ENCODE results near the gene FES.

FES gene

GRCh38 chr15:90876046-90876445 is 8.3 kb upstream of the FES start:
- no peak for DNase-seq (ENCODE audit: low read depth)

DNA sequence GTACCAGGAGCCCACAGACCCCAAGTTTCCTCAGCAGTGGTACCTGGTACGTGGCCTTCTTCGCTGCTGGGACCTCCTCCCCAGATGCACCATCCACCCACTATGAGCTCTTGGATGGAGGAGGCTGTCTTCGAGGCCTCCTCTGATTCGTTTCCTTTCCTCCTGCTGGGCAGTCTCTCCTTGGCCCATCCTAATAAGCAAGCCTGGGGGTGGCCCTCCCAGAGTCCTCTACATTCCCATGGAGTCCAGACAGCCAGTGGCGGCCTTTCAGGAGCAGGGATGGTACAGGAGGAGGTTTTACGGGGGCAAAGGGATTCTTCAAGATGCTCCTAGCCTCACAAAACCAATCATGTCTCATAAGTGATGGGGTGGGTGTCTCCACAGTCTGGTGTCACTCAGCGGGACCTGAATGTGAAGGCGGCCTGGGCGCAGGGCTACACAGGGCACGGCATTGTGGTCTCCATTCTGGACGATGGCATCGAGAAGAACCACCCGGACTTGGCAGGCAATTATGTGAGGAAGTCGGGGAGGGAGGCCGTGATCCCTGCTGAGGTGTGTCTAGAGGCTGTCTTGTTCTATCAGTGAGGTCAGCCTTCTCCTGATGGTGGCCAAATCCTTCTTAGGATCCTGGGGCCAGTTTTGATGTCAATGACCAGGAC is 7.7 kb upstream of the FES start:
- DNase-seq (ENCODE audit: low read depth): no peak

DNA sequence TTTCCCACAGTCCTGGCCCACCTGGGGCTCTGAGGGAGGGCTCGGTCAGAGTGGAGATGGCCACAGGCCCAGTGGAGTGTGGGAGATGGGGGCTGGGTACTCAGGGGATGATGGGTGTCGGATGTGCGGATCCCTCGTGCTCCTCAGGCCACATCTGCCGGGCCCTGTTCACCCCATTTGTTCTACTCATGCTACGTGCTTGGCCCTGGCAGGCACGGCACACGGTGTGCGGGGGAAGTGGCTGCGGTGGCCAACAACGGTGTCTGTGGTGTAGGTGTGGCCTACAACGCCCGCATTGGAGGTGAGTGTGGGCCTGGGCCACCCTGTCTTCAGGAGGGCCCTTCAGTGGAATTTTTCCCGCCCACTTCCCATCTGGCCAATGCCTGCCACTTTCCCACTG is 7.0 kb upstream of the FES start:
- DNase-seq (ENCODE audit: low read depth): no peak

- DNase-seq (ENCODE audit: low read depth): no peak
These were observed 6.3 kb upstream of the FES start for GRCh38 chr15:90877996-90878395.

- no peak for DNase-seq (ENCODE audit: low read depth)
These were observed 5.6 kb upstream of the FES start for GRCh38 chr15:90878660-90879059.

GRCh38 chr15:90879730-90880366 is 4.5 kb upstream of the FES start:
- DNase-seq (ENCODE audit: low read depth): no peak

DNA sequence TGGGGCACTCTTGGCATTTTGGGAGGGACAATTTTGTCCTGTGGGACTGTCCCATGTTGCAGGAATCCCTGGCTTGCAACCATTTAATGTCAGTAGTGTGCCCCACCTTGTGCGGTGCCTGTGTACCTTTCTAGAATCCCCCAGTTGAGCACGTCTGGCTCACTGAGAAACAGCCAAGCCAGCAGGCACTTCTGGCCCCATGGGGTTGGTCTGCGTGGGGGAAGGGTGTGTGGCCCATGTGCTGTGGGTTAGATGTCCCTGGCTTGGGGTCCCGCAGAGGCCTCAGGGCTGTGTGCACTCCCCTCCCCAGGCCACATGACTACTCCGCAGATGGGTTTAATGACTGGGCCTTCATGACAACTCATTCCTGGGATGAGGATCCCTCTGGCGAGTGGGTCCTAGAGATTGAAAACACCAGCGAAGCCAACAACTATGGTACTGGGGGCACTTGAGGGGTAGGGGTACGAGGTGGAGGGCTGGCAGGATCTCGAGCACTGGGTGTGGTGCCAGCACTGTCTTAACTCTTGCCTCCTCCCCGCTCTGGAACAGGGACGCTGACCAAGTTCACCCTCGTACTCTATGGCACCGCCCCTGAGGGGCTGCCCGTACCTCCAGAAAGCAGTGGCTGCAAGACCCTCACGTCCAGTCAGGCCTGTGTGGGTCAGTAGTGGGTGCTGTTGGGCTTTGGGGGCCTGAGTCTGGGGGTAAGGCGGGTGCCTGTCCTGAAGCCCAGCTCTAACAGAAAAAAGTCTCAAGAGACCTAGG is 3.7 kb upstream of the FES start:
- DNase-seq (ENCODE audit: low read depth): no peak

DNA sequence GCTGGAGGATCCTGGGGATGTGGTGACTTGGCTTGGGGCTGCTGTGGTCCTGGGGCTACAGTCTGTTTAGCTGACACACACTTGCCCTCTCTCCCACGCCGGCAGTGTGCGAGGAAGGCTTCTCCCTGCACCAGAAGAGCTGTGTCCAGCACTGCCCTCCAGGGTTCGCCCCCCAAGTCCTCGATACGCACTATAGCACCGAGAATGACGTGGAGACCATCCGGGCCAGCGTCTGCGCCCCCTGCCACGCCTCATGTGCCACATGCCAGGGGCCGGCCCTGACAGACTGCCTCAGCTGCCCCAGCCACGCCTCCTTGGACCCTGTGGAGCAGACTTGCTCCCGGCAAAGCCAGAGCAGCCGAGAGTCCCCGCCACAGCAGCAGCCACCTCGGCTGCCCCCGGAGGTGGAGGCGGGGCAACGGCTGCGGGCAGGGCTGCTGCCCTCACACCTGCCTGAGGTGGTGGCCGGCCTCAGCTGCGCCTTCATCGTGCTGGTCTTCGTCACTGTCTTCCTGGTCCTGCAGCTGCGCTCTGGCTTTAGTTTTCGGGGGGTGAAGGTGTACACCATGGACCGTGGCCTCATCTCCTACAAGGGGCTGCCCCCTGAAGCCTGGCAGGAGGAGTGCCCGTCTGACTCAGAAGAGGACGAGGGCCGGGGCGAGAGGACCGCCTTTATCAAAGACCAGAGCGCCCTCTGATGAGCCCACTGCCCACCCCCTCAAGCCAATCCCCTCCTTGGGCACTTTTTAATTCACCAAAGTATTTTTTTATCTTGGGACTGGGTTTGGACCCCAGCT is 2.9 kb upstream of the FES start:
- DNase-seq (ENCODE audit: low read depth): no peak

- no peak for DNase-seq (ENCODE audit: low read depth)
These were observed 2.2 kb upstream of the FES start for GRCh38 chr15:90881978-90882721.

- no peak for DNase-seq (ENCODE audit: low read depth)
These were observed 1.4 kb upstream of the FES start for GRCh38 chr15:90882781-90883525.

GRCh38 chr15:90883526-90883975 is 753 bp upstream of the FES start:
- no peak for DNase-seq (ENCODE audit: low read depth)

DNA sequence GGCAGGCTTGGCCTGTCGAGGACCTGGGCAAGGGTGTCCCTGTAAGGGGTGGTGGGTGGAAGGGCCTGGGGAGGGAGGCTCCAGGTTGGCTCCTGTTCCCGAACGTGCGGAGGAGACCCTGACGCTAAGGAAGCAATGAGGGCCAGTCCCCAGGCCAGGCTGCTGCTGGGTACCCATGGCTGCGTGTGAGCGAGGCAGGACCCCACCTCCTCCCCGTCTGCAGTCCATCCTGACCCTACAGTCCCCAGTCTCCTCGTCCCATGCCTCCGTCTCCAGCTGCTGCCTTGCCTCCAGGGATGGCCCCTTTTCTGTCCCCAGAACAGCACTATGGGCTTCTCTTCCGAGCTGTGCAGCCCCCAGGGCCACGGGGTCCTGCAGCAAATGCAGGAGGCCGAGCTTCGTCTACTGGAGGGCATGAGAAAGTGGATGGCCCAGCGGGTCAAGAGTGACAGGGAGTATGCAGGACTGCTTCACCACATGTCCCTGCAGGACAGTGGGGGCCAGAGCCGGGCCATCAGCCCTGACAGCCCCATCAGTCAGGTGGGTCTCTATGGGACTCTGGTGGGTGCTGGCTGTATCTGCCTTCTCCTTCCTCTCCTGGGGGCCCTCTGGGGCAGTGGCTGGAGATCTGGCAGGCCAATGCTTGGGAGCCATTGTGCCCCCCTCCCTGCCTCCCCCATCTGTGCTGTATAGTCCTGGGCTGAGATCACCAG is 571 bp downstream of the FES start:
- DNase-seq (ENCODE audit: low read depth): no peak

DNA sequence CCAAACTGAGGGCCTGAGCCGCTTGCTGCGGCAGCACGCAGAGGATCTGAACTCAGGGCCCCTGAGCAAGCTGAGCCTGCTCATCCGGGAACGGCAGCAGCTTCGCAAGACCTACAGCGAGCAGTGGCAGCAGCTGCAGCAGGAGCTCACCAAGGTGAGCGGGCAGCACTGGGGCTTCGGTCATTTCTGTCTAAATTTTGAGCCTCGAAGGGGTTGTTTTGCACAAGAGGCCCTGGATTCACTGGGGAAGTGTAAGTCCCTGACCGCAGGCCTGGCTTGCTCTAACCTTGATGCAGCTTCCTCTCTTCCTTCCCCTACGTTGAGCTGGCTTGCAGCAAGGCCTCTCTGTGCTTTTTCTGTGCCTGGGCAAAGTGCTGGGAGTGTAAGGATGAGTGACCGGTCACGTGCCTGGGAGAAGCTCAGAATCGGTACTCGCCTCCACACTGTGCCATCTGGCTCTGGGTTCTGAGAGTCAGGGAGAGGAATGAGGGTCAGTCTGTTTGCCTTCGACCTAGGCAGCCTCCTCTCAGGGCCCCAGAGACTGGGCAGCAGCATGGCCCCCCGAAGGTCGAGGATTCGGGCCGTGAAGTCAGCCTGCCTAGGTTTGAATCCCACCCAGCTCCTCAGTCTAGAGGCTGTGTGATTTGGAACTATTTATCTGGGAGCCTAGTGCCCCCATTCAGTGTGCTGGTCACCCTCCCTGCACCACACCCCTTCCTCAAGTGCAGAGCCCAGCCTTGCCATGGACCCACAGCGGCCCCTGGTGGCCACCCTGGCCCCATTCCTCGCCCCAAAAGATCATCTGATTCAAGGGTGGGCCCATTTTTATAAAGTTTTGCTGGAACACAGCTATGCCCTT is 1.4 kb downstream of the FES start:
- DNase-seq (ENCODE audit: low read depth): peak; percentile 53

GRCh38 chr15:90886291-90886614 is 1.9 kb downstream of the FES start:
- DNase-seq (ENCODE audit: low read depth): no peak

- DNase-seq (ENCODE audit: low read depth): no peak
These were observed 2.8 kb downstream of the FES start for GRCh38 chr15:90887037-90887481.

DNA sequence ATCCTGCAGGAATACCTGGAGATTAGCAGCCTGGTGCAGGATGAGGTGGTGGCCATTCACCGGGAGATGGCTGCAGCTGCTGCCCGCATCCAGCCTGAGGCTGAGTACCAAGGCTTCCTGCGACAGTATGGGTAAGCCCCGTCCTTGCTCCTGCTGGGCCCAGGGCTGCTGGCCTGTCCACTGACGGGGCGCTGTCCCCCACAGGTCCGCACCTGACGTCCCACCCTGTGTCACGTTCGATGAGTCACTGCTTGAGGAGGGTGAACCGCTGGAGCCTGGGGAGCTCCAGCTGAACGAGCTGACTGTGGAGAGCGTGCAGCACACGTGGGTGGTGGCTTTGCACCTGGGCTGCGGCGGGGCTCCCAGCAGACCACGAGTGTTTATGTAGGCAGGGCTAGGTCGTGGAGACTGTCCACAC is 5.0 kb downstream of the FES start:
- DNase-seq (ENCODE audit: low read depth): no peak

DNA sequence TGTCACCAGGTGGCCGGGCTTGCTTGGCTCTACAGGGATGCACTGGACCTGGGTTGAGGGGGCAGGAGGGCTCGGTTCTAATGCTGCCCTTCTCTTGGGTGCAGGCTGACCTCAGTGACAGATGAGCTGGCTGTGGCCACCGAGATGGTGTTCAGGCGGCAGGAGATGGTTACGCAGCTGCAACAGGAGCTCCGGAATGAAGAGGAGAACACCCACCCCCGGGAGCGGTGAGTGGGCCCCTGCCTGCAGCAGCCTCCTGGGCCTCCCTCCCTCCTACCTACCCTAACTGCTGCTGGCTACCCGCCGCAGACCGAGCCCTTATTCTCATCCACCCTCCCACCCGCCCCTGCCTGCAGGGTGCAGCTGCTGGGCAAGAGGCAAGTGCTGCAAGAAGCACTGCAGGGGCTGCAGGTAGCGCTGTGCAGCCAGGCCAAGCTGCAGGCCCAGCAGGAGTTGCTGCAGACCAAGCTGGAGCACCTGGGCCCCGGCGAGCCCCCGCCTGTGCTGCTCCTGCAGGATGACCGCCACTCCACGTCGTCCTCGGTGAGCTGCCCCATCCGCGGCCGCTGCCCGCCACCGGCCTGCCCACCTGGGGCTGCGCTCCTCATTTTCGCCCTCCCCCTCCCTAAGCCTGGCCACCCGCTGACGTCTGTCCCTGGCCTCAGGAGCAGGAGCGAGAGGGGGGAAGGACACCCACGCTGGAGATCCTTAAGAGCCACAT is 5.6 kb downstream of the FES start:
- DNase-seq (ENCODE audit: low read depth): no peak

DNA sequence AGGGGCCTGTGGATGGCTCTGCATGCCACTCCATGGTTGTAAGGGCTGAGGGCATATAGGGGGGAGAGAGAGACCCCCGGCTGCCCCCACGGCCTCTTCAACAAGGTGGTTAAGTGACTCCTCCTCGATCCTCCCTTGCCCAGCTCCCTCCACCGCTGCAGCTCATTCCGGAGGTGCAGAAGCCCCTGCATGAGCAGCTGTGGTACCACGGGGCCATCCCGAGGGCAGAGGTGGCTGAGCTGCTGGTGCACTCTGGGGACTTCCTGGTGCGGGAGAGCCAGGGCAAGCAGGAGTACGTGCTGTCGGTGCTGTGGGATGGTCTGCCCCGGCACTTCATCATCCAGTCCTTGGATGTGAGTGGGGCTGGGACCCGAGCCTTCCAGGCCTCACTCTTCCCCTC is 6.5 kb downstream of the FES start:
- no peak for DNase-seq (ENCODE audit: low read depth)
